ENCODE measurements around the gene PCAT6. TPM values are rescaled to one million over a fixed set of nuclear protein-coding genes. Genes with fewer than 3 reads are reported as not detected.
"Not testable (repeated sequence)": the region's sequence is repeated elsewhere in the genome, so short reads cannot be mapped to it uniquely, and the experiment has no call there.

The PCAT6 gene
- total and polyA plus RNA-seq, 4 experiments from 2014 or later: 1.0 TPM; not detected in 3

- Histone ChIP-seq H3K27ac (ENCODE audit: low read depth, low read length) (no peak overlapping the region), H3K4me1 (ENCODE audit: insufficient read depth, low read length) (peaks cover 4% of the 10 kb centered on the region), H3K36me3 (ENCODE audit: insufficient read depth, low read length) (no peaks in the 10 kb centered on the region), H3K9me3 (ENCODE audit: control insufficient read depth in 1 of 2, low read length in 2 of 2) (no peaks in the 10 kb centered on the region), H3K4me3 (ENCODE audit: low read length in 2 of 2) (no peak overlapping the region), H3K27me3 (ENCODE audit: insufficient read depth, low read length) (no peaks in the 10 kb centered on the region)
- POLR2A ChIA-PET (ENCODE audit: partially characterized antibody): interaction anchor here (1.0 to 1.8 kb wide), 2 partner anchors 17 to 98 kb away, joined by 3 read pairs; partner anchors contain the start of genes KDM5B and RABIF
- H3K9me3 Mint-ChIP-seq: no peaks in the 10 kb centered on the region
- H3K36me3 Mint-ChIP-seq: peaks cover 0 to 4% of the 10 kb centered on the region in 2 donors
- DNase-seq: no peak
- CTCF ChIA-PET (ENCODE audit: partially characterized antibody): no interaction called here
- no peak overlapping the region for H3K4me3 Mint-ChIP-seq
- H3K27ac Mint-ChIP-seq: peak overlapping the region in 2 of 7 donors; percentile 4 to 34
- H3K4me1 Mint-ChIP-seq: peaks cover 14 to 27% (median 19%) of the 10 kb centered on the region in 4 donors
- H3K27me3 Mint-ChIP-seq: no peaks in the 10 kb centered on the region
- intact Hi-C loops (cut with micrococcal nuclease): no loop called here
Measured at GRCh38 chr1:202791077-202791747, 19.5 kb upstream of the PCAT6 start.

GRCh38 chr1:202794051-202794740 lies 16.6 kb upstream of the PCAT6 start:
- Mint-ChIP-seq H3K27me3 (no peaks in the 10 kb centered on the region), H3K27ac (peak overlapping the region in 2 of 7 donors; percentile 13 to 23), H3K4me1 (peaks cover 12 to 31% (median 22%) of the 10 kb centered on the region in 4 donors), H3K36me3 (no peaks in the 10 kb centered on the region), H3K9me3 (no peaks in the 10 kb centered on the region), H3K4me3 (no peak overlapping the region)
- no peak overlapping the region for H3K27ac ChIP-seq (ENCODE audit: low read depth, low read length)
- H3K4me1 ChIP-seq (ENCODE audit: insufficient read depth, low read length): peaks cover 10% of the 10 kb centered on the region
- intact Hi-C loops (cut with micrococcal nuclease): no loop called here
- POLR2A ChIA-PET (ENCODE audit: partially characterized antibody): no interaction called here
- H3K4me3 ChIP-seq (ENCODE audit: low read length in 2 of 2): no peak overlapping the region
- H3K27me3 ChIP-seq (ENCODE audit: insufficient read depth, low read length): no peaks in the 10 kb centered on the region
- no peaks in the 10 kb centered on the region for H3K36me3 ChIP-seq (ENCODE audit: insufficient read depth, low read length)
- H3K9me3 ChIP-seq (ENCODE audit: control insufficient read depth in 1 of 2, low read length in 2 of 2): no peaks in the 10 kb centered on the region
- CTCF ChIA-PET (ENCODE audit: partially characterized antibody): no interaction called here
- DNase-seq: no peak

GRCh38 chr1:202794931-202795330 lies 15.8 kb upstream of the PCAT6 start:
- DNase-seq; H3K4me3 Mint-ChIP-seq; H3K36me3 ChIP-seq (ENCODE audit: insufficient read depth, low read length); H3K9me3 ChIP-seq (ENCODE audit: control insufficient read depth in 1 of 2, low read length in 2 of 2); H3K27ac Mint-ChIP-seq; CTCF ChIA-PET (ENCODE audit: partially characterized antibody); H3K9me3 Mint-ChIP-seq; H3K4me3 ChIP-seq (ENCODE audit: low read length in 2 of 2); H3K27me3 ChIP-seq (ENCODE audit: insufficient read depth, low read length); H3K27ac ChIP-seq (ENCODE audit: low read depth, low read length); H3K27me3 Mint-ChIP-seq; intact Hi-C loops (cut with micrococcal nuclease); POLR2A ChIA-PET (ENCODE audit: partially characterized antibody); H3K36me3 Mint-ChIP-seq: not testable (repeated sequence)
- peaks cover 10% of the 10 kb centered on the region for H3K4me1 ChIP-seq (ENCODE audit: insufficient read depth, low read length)
- H3K4me1 Mint-ChIP-seq: peaks cover 13 to 31% (median 22%) of the 10 kb centered on the region in 4 donors

- peaks cover 14 to 40% (median 25%) of the 10 kb centered on the region in 4 donors for H3K4me1 Mint-ChIP-seq
- POLR2A ChIA-PET (ENCODE audit: partially characterized antibody): no interaction called here
- no peaks in the 10 kb centered on the region for H3K27me3 Mint-ChIP-seq
- DNase-seq: no peak
- Histone ChIP-seq H3K9me3 (ENCODE audit: control insufficient read depth in 1 of 2, low read length in 2 of 2) (no peaks in the 10 kb centered on the region), H3K27ac (ENCODE audit: low read depth, low read length) (no peak overlapping the region), H3K4me1 (ENCODE audit: insufficient read depth, low read length) (peaks cover 10% of the 10 kb centered on the region), H3K36me3 (ENCODE audit: insufficient read depth, low read length) (no peaks in the 10 kb centered on the region), H3K4me3 (ENCODE audit: low read length in 2 of 2) (no peak overlapping the region), H3K27me3 (ENCODE audit: insufficient read depth, low read length) (no peaks in the 10 kb centered on the region)
- H3K9me3 Mint-ChIP-seq: no peaks in the 10 kb centered on the region
- H3K36me3 Mint-ChIP-seq: no peaks in the 10 kb centered on the region
- no peak overlapping the region for H3K4me3 Mint-ChIP-seq
- CTCF ChIA-PET (ENCODE audit: partially characterized antibody): interaction anchor here (0.7 kb wide), 1 partner anchor 10 kb away, joined by 3 read pairs; no protein-coding TSS in a partner anchor
- intact Hi-C loops (cut with micrococcal nuclease): no loop called here
- no peak overlapping the region for H3K27ac Mint-ChIP-seq
Measured at GRCh38 chr1:202796670-202797069, 14.1 kb upstream of the PCAT6 start.

- intact Hi-C loops (cut with micrococcal nuclease): no loop called here
- no peak for DNase-seq
- POLR2A ChIA-PET (ENCODE audit: partially characterized antibody): interaction anchor here (1.4 to 1.5 kb wide), 2 partner anchors 10 to 12 kb away, joined by 4 to 5 read pairs; partner anchors contain the start of genes KDM5B and PCAT6
- no peak overlapping the region for H3K4me3 Mint-ChIP-seq
- CTCF ChIA-PET (ENCODE audit: partially characterized antibody): no interaction called here
- no peaks in the 10 kb centered on the region for H3K9me3 ChIP-seq (ENCODE audit: control insufficient read depth in 1 of 2, low read length in 2 of 2)
- no peaks in the 10 kb centered on the region for H3K27me3 ChIP-seq (ENCODE audit: insufficient read depth, low read length)
- no peak overlapping the region for H3K27ac ChIP-seq (ENCODE audit: low read depth, low read length)
- H3K4me1 ChIP-seq (ENCODE audit: insufficient read depth, low read length): peaks cover 23% of the 10 kb centered on the region
- no peaks in the 10 kb centered on the region for H3K9me3 Mint-ChIP-seq
- no peaks in the 10 kb centered on the region for H3K36me3 Mint-ChIP-seq
- peaks cover 14 to 44% (median 28%) of the 10 kb centered on the region in 4 donors for H3K4me1 Mint-ChIP-seq
- no peak overlapping the region for H3K27ac Mint-ChIP-seq
- H3K4me3 ChIP-seq (ENCODE audit: low read length in 2 of 2): no peak overlapping the region
- H3K27me3 Mint-ChIP-seq: no peaks in the 10 kb centered on the region
- H3K36me3 ChIP-seq (ENCODE audit: insufficient read depth, low read length): no peaks in the 10 kb centered on the region
Measured at GRCh38 chr1:202798260-202798659, 12.5 kb upstream of the PCAT6 start.

GRCh38 chr1:202798792-202799331 lies 11.9 kb upstream of the PCAT6 start:
- POLR2A ChIA-PET (ENCODE audit: partially characterized antibody): interaction anchor here (1.4 to 1.5 kb wide), 2 partner anchors 9 to 12 kb away, joined by 4 to 5 read pairs; partner anchors contain the start of genes KDM5B and PCAT6
- intact Hi-C loops (cut with micrococcal nuclease): no loop called here

GRCh38 chr1:202800742-202801141 lies 10.0 kb upstream of the PCAT6 start:
- POLR2A ChIA-PET (ENCODE audit: partially characterized antibody): interaction anchor here (0.7 to 1.5 kb wide), 4 partner anchors 9 to 88 kb away, joined by 3 to 4 read pairs (median 3); no protein-coding TSS in a partner anchor
- Mint-ChIP-seq H3K36me3 (no peaks in the 10 kb centered on the region), H3K27me3 (no peaks in the 10 kb centered on the region), H3K4me3 (peak overlapping the region in 1 of 8 donors; percentile 27), H3K27ac (peak overlapping the region in 1 of 7 donors; percentile 30), H3K9me3 (no peaks in the 10 kb centered on the region), H3K4me1 (peaks cover 12 to 56% (median 34%) of the 10 kb centered on the region in 4 donors)
- H3K4me1 ChIP-seq (ENCODE audit: insufficient read depth, low read length): peaks cover 34% of the 10 kb centered on the region
- CTCF ChIA-PET (ENCODE audit: partially characterized antibody): no interaction called here
- H3K27me3 ChIP-seq (ENCODE audit: insufficient read depth, low read length): no peaks in the 10 kb centered on the region
- H3K4me3 ChIP-seq (ENCODE audit: low read length in 2 of 2): no peak overlapping the region
- H3K9me3 ChIP-seq (ENCODE audit: control insufficient read depth in 1 of 2, low read length in 2 of 2): no peaks in the 10 kb centered on the region
- no peak for DNase-seq
- no peak overlapping the region for H3K27ac ChIP-seq (ENCODE audit: low read depth, low read length)
- no peaks in the 10 kb centered on the region for H3K36me3 ChIP-seq (ENCODE audit: insufficient read depth, low read length)
- intact Hi-C loops (cut with micrococcal nuclease): no loop called here

More at GRCh38 chr1:202798792-202799331, 11.9 kb upstream of the PCAT6 start:
- peaks cover 24% of the 10 kb centered on the region for H3K4me1 ChIP-seq (ENCODE audit: insufficient read depth, low read length)
- peaks cover 14 to 43% (median 28%) of the 10 kb centered on the region in 4 donors for H3K4me1 Mint-ChIP-seq
- H3K4me3 Mint-ChIP-seq: no peak overlapping the region
- H3K27me3 ChIP-seq (ENCODE audit: insufficient read depth, low read length): no peaks in the 10 kb centered on the region
- no peak overlapping the region for H3K27ac Mint-ChIP-seq
- CTCF ChIA-PET (ENCODE audit: partially characterized antibody): no interaction called here
- H3K9me3 Mint-ChIP-seq: no peaks in the 10 kb centered on the region
- H3K36me3 ChIP-seq (ENCODE audit: insufficient read depth, low read length): no peaks in the 10 kb centered on the region
- H3K36me3 Mint-ChIP-seq: no peaks in the 10 kb centered on the region
- no peak overlapping the region for H3K4me3 ChIP-seq (ENCODE audit: low read length in 2 of 2)
- H3K27me3 Mint-ChIP-seq: no peaks in the 10 kb centered on the region
- no peaks in the 10 kb centered on the region for H3K9me3 ChIP-seq (ENCODE audit: control insufficient read depth in 1 of 2, low read length in 2 of 2)
- no peak for DNase-seq
- no peak overlapping the region for H3K27ac ChIP-seq (ENCODE audit: low read depth, low read length)

All from CD4-positive, alpha-beta memory T cell (primary cell).